Fibroblast of pulmonary artery (primary cell): Measurements from ENCODE around the gene DUSP22.

ENCODE experiments used
- DNase-seq: peaks from one replicate; pipeline ENCODE4 v3.0.0-alpha.2; 2010; ENCODE audit warnings: low read depth
- H3K4me3 ChIP-seq: replicated peaks from 2 replicates; pipeline ENCODE4 v1.5.1; 2011; ENCODE audit warnings: low read depth, mild to moderate bottlenecking, control low read depth, low read length, moderate library complexity
- CTCF ChIP-seq: IDR thresholded peaks from 2 replicates; pipeline ENCODE4 v1.5.1; 2011; ENCODE audit warnings: mild to moderate bottlenecking, control low read depth, low read length, inconsistent platforms; ENCODE audit errors: missing control alignments

Gene DUSP22

GRCh38 chr6:355373-356208 is 63.3 kb downstream of the DUSP22 start:
- DNase-seq, result no peak
- no peak for TF ChIP-seq CTCF
- H3K4me3 ChIP-seq, result no peak overlapping the region

- no peak for DNase-seq
- TF ChIP-seq CTCF, result no peak
- no peak overlapping the region for H3K4me3 ChIP-seq
Observed at GRCh38 chr6:356828-357251, 64.6 kb downstream of the DUSP22 start.

- TF ChIP-seq CTCF, result no peak
- H3K4me3 ChIP-seq, result no peak overlapping the region
- no peak for DNase-seq
Observed at GRCh38 chr6:357261-357790, 65.0 kb downstream of the DUSP22 start.

- no peak for DNase-seq
- H3K4me3 ChIP-seq, result no peak overlapping the region
- TF ChIP-seq CTCF, result no peak
Observed at GRCh38 chr6:357791-358341, 65.6 kb downstream of the DUSP22 start.

GRCh38 chr6:358432-358831 is 66.1 kb downstream of the DUSP22 start:
- H3K4me3 ChIP-seq, result no peak overlapping the region
- DNase-seq, result no peak
- TF ChIP-seq CTCF, result no peak

GRCh38 chr6:358847-359246 is 66.6 kb downstream of the DUSP22 start:
- TF ChIP-seq CTCF, result no peak
- DNase-seq, result no peak
- H3K4me3 ChIP-seq, result no peak overlapping the region
